Measurements from ENCODE around the gene RFXANK. TPM values are rescaled to one million over a fixed set of nuclear protein-coding genes. Genes with fewer than 3 reads are reported as not detected.

Gene RFXANK
- total and polyA plus RNA-seq, 9 of the 15 experiments (the other 6 are each of a cell fraction or from before 2014, with no cell fraction given), result 68.6 to 181 (median 150) TPM

- TF ChIP-seq ATF1 (CRISPR knock-in tag; IDR thresholded peaks at IDR 0.05) (no peak), ATF1 (tag; IDR thresholded peaks at IDR 0.05) (0 out of 2 replicates have a peak, but pooled peaks have one; percentile 19), CXXC5 (CRISPR knock-in tag; IDR thresholded peaks at IDR 0.05) (peak; percentile 53), ZNF134 (CRISPR knock-in tag; conservative IDR thresholded peaks at IDR 0.05) (no peak), MECOM (CRISPR knock-in tag; IDR thresholded peaks at IDR 0.05) (no peak), HOXB6 (CRISPR knock-in tag; IDR thresholded peaks at IDR 0.05; ENCODE audit: borderline replicate concordance) (no peak), ZKSCAN3 (CRISPR knock-in tag; IDR thresholded peaks at IDR 0.05) (no peak), PHF20 (IDR thresholded peaks at IDR 0.05; ENCODE audit: partially characterized antibody) (no peak), ZNF79 (CRISPR knock-in tag; IDR thresholded peaks at IDR 0.05; ENCODE audit: low read depth) (no peak), NRF1 (conservative IDR thresholded peaks at IDR 0.05 in 1 of 2, IDR thresholded peaks at IDR 0.05 in 1 of 2) (peak; percentile 48 to 60; a peak in 3 of 4 replicates), GABPB2 (CRISPR knock-in tag; conservative IDR thresholded peaks at IDR 0.05) (no peak), LARP7 (IDR thresholded peaks at IDR 0.05) (no peak), ZNF518B (CRISPR knock-in tag; IDR thresholded peaks at IDR 0.05) (no peak), HMG20B (CRISPR knock-in tag; IDR thresholded peaks at IDR 0.05) (no peak), NFE2L1 (tag; IDR thresholded peaks at IDR 0.05; ENCODE audit: borderline replicate concordance, low read depth) (no peak), E2F6 (IDR thresholded peaks at IDR 0.05; ENCODE audit: borderline replicate concordance in 1 of 2, extremely low read depth in 1 of 2, insufficient read depth in 1 of 2, insufficient read length in 1 of 2, low read depth in 1 of 2, low read length in 1 of 2, poor library complexity in 1 of 2, severe bottlenecking in 1 of 2) (peak in 1 of 2 experiments; percentile 42), DIDO1 (tag; IDR thresholded peaks at IDR 0.05; ENCODE audit: low read depth) (no peak), SUPT5H (IDR thresholded peaks at IDR 0.05) (peak; percentile 27; the same call in 1 of the 2 replicates), ZNF280A (IDR thresholded peaks at IDR 0.05; ENCODE audit: low read depth, partially characterized antibody) (no peak), GTF2E2 (tag; IDR thresholded peaks at IDR 0.05) (no peak), CBX2 (IDR thresholded peaks at IDR 0.05; ENCODE audit: insufficient read depth, low read length, poor library complexity, severe bottlenecking) (no peak), NEUROD1 (IDR thresholded peaks at IDR 0.05; ENCODE audit: borderline replicate concordance, low read depth, low read length, partially characterized antibody) (no peak), ZNF12 (CRISPR knock-in tag; IDR thresholded peaks at IDR 0.05) (0 out of 2 replicates have a peak, but pooled peaks have one; percentile 37)
Measured at GRCh38 chr19:19170053-19170872, 21.8 kb upstream of the RFXANK start, which contains the start of gene MEF2B (continued).

Measured in K562 (cell line).